Measurements from ENCODE around the gene ANAPC10.
"Not testable (repeated sequence)": the region's sequence is repeated elsewhere in the genome, so short reads cannot be mapped to it uniquely, and the experiment has no call there.

ANAPC10 gene, protein sequence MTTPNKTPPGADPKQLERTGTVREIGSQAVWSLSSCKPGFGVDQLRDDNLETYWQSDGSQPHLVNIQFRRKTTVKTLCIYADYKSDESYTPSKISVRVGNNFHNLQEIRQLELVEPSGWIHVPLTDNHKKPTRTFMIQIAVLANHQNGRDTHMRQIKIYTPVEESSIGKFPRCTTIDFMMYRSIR

DNA sequence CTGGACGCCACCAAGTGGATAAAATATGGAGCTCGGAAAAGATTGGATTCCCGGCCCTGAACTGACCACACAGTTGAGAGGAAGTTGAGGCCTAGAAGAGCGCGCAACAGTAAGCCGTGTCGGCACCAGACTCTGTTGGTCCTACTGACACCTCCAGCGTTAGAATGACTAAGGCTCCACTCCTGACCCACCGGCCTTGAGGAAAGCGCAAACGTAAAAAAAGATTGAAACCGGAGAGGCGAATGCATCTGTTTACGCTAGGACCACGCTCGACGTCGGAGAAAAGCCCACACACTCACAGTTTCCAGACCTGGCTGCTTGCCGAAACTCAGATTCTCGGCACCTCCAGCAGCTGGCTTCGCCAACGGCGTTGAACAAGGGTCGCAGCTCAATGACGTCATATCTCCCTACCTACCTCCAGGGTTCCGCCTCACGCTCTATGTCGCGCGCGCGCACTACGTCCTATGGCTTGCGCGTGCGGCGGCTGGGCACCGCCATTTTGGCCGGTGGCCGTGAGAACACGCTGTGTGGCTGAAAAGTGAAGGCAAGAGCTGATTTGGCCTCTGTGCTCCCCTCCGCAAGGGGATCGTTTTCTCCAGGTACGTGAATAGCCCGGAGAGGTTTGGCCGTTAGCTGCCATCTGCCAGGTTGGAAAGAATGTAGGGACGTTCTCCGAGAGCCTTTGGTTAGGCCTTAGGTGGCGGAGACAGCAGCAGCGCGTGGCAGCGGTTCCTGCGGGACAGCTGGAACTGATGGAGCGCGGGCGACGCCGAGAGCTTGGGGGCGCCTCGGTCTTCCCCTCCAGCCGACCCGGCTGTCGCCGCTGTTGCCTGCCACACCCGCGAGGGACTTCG lies at the start of gene ANAPC10, which contains the start of gene ABCE1:
Gene ANAPC10 (minus strand): TSS at position 376 of the 854 bp plus-strand sequence. CDS start 2,097 bp downstream, outside the sequence.
Gene ABCE1 (plus strand): TSS at position 491 of the 854 bp plus-strand sequence. CDS start 6,102 bp downstream, outside the sequence.
- peak; percentile 89 for DNase-seq

DNA sequence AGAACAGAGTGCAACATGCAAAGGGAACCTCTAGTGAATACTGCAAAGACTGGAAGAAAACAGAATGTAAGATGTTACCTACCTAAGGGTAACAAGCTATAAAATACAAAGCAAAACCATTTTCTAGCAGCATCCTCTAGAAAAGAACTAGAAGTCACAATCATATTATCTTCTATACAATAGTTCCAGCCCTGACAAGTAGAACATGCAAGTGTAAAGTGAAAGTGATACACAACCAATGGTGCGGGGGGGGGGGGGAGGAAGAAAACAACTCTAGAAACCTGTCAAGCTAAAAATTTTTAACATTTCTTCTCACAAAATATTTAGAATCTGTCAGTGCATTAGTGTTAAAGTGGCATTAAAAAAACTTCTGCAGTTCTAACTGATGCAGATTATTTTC lies 38.2 kb upstream of the ANAPC10 start:
- DNase-seq = not testable (repeated sequence)

DNA sequence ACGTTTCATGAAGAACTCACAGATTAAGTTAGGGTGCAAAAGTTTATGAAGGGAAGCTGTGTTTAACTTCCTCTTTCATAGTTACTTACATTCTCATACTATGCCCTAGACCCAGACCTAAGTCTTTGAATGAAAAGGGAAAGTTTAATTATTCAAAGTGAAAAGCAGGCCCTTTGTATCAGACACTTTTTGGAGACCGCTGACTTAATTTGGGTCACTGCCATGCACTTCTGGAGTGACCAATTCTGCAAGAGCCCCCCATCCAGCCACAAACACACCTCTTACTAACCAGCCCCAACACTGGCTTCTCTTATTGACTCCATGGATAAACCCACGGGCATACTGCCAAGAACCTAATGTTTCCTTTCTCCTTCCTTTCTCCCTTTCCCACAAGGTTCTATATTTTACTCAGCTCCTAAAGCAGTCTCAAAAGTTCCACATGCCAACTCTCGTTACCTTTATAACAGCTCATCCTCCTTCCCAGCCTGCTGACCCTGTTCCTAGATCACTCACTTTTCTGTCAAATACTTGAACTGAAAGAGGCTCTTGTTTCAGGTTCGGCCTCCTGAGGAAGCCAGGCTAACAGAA lies 34.6 kb upstream of the ANAPC10 start:
- no peak for DNase-seq

GRCh38 chr4:145131848-145132247 lies 33.9 kb upstream of the ANAPC10 start:
- no peak for DNase-seq

- DNase-seq = no peak
These were observed 32.9 kb upstream of the ANAPC10 start for GRCh38 chr4:145130788-145131399.

DNA sequence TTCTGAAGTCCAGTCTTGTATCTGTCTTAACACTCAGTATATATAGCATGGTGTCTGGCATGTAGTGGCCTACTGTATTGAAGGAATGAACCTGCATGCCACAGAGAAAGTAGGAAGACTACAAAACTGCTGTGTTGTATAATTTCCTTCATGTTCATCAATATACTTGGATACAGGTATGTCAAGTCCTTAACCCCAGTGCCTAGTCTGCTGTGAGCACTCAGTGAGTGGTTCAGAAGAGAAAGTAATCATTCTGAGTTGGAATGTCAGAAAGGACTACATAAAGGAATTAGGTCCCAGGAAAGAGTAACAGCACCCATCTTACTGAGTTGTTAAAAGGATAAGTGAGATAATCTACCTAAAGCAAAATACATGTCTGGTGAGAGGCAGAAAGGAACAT lies 32.1 kb upstream of the ANAPC10 start:
- no peak for DNase-seq

DNA sequence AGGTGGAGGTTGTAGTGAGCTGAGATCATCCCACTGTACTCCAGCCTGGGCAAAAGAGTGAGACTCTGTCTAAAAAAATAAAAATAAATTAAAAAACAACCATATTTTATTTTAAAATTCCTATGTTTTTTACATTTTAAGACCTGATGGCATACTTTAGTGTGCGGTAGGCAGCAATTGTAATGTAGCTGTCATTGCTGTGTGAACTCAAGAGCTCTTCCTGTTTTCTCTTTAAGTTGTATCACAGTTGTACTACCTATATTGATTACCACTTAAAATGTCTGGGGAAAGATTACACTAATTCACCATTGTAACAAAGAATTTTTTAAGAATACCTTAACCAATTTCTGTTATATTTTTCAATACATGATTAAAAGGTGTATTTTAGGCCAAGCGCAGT lies 27.4 kb upstream of the ANAPC10 start:
- no peak for DNase-seq

DNA sequence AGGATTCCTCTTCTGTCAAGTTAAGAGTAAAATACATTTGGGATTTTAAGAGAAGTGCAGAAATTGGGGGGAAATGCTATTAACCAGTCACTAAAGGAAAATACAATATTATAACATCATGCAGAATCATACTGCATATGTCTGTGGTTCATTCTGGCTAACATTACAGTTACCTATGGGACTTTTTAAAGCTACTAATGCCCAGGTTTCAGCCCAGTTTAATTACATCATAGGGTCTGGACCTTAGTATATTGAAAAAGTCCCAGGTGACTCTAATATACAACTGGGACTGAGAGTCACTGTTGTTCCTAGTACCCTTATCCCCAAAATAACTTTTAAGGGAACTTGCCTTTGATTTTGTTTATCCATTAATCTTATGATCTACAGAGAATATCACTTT lies 10.1 kb upstream of the ANAPC10 start:
- DNase-seq = no peak

DNA sequence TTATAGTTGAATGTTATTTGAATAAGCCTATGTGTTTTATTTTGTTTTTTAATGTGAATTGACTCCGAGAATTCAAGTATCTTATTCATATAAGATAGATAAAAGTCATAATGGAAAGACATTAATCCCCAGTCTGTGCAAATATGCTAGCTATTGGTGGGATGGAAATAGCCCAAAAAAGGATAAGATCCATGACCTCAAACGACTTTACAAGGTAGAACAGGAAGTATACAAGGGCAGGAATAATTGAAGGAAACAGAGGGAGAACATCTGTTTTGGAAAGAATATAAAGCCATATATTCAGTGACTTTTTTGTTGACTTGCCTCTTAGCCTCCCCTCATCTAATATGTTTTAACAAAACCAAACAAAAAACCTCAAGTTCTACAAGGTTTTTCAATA lies 9.1 kb upstream of the ANAPC10 start:
- DNase-seq = no peak

- DNase-seq = no peak
These were observed 5.5 kb upstream of the ANAPC10 start for GRCh38 chr4:145103496-145103895.

- DNase-seq = no peak
These were observed 4.6 kb upstream of the ANAPC10 start for GRCh38 chr4:145102619-145103018.

- no peak for DNase-seq
These were observed 3.1 kb upstream of the ANAPC10 start for GRCh38 chr4:145101091-145101490.

GRCh38 chr4:145099653-145100052 lies 1.7 kb upstream of the ANAPC10 start:
- no peak for DNase-seq

GRCh38 chr4:145098675-145099037 lies 660 bp upstream of the ANAPC10 start:
- DNase-seq = no peak

GRCh38 chr4:145097331-145097820 lies 620 bp downstream of the ANAPC10 start:
- no peak for DNase-seq

DNA sequence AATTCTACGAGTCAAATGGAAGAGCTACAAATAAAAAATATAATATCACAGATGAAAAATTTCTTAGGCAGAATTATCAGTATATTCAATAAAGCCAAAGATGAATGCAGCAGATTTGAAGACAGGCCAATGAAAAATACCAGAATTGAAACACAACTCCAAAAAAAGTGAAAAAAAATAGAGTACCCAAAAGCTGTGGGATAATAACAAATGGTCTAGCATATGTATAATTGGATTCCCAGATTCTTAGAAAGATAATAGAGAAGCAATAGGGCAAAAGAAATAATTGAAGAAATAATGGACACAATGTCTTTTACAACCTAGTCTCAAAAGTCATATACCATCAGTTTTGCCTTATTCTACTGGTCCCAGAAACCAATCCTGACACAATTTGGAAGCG lies 4.4 kb downstream of the ANAPC10 start:
- DNase-seq = no peak

GRCh38 chr4:145090380-145090779 lies 7.6 kb downstream of the ANAPC10 start:
- no peak for DNase-seq

DNA sequence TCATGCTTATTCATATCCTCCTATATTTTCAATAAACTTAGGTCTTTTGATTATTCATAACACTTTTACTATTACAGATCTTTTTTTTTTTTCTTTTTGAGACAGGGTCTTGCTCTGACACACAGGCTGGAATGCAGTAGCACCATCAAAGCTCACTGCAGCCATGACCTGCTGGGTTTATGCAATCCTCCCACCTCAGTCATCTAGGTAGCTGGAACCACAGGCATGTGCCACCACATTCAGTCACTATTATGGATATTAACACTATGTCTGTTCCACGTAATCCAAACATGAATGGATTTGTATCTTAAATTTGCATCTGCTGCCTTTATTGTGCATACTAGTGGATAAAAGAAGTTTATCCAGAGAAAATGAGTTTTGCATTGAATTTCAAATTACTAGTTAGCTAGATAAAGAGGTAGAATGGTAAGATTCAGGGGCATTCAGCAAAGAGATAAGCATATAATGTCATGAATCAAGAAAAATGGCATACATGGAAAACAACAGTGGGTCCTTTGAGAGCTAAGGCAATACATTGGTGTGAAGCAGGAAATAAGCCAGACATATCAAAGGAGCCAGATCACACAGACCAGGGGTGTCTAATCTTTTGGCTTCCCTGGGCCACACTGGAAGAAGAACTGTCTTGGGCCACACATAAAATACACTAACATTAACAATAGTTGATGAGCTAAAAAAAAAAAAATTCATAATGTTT lies 13.9 kb downstream of the ANAPC10 start:
- DNase-seq = no peak

GRCh38 chr4:145081756-145082155 lies 16.2 kb downstream of the ANAPC10 start:
- DNase-seq = no peak

DNA sequence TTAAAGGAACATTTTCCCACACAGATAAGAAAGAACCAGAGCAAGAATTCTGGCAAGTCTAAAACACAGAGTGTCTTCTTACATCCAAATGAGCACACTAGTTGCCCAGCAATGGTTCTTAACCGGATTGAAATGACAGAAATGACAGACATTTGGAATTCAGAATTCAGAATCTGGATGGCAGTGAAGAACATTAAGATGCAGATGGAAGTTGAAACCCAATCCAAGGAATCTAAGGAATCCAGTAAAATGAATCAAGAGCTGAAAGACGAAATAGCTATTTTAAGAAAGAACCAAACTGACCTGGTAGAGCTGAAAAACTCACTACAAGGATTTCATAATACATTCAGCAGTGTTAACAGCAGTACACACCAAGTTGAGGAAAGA lies 21.5 kb downstream of the ANAPC10 start:
- DNase-seq = no peak

DNA sequence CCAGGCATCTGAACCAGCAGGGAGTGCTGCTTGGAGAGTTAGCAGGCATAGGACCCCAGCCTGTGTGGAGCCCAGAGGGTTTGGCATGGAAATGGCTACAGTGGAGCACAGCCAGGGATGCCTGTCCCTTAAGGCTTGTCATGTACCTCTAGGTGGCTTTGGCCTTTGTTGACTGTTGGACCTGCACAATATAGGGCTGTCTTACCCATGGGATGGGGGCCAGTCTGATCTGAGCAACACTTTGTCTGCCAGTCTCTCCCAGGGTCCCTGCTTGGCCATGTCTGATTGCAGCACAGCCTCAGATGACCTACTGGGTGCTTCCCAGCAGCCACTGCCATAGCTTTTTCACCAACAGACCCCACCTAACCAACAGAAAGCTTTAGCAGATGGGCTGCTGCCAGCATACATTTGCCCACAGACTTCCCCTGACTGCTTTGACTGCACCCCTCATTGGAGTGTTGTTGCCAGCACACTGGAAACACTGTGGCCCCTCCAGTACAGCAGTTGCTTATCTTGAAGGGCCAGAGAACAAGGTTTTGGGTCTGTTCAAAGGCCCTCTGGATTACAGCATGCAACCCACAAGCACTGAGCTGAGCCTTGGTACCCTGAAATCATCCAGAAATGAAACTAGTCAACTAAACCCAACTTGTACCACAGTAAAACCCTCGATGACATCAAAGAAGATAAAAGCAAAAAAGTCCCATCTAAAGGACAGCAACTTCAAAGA lies 22.1 kb downstream of the ANAPC10 start:
- no peak for DNase-seq

- no peak for DNase-seq
These were observed 26.4 kb downstream of the ANAPC10 start for GRCh38 chr4:145071560-145071959.

Data from DMS79 (cell line).